Measurements from ENCODE around the gene ECE1. TPM values are rescaled to one million over a fixed set of nuclear protein-coding genes. Genes with fewer than 3 reads are reported as not detected.

ECE1 gene
- total RNA-seq, 1 donor from 2014 or later = 37.2 TPM

- Mint-ChIP-seq H3K36me3 (peaks cover 10% of the 10 kb centered on the region), H3K27ac (no peak overlapping the region), H3K4me1 (ENCODE audit: unreplicated experiment) (peaks cover 11% of the 10 kb centered on the region), H3K27me3 (no peaks in the 10 kb centered on the region), H3K9me3 (no peaks in the 10 kb centered on the region), H3K4me3 (no peak overlapping the region)
- TF ChIP-seq, protein P1, sequence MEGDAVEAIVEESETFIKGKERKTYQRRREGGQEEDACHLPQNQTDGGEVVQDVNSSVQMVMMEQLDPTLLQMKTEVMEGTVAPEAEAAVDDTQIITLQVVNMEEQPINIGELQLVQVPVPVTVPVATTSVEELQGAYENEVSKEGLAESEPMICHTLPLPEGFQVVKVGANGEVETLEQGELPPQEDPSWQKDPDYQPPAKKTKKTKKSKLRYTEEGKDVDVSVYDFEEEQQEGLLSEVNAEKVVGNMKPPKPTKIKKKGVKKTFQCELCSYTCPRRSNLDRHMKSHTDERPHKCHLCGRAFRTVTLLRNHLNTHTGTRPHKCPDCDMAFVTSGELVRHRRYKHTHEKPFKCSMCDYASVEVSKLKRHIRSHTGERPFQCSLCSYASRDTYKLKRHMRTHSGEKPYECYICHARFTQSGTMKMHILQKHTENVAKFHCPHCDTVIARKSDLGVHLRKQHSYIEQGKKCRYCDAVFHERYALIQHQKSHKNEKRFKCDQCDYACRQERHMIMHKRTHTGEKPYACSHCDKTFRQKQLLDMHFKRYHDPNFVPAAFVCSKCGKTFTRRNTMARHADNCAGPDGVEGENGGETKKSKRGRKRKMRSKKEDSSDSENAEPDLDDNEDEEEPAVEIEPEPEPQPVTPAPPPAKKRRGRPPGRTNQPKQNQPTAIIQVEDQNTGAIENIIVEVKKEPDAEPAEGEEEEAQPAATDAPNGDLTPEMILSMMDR (conservative IDR thresholded peaks at IDR 0.05) = no peak
- no peak for DNase-seq (ENCODE audit: extremely low spot score, unreplicated experiment)
These were observed 44.5 kb downstream of the ECE1 start for GRCh38 chr1:21245688-21246229.

DNA sequence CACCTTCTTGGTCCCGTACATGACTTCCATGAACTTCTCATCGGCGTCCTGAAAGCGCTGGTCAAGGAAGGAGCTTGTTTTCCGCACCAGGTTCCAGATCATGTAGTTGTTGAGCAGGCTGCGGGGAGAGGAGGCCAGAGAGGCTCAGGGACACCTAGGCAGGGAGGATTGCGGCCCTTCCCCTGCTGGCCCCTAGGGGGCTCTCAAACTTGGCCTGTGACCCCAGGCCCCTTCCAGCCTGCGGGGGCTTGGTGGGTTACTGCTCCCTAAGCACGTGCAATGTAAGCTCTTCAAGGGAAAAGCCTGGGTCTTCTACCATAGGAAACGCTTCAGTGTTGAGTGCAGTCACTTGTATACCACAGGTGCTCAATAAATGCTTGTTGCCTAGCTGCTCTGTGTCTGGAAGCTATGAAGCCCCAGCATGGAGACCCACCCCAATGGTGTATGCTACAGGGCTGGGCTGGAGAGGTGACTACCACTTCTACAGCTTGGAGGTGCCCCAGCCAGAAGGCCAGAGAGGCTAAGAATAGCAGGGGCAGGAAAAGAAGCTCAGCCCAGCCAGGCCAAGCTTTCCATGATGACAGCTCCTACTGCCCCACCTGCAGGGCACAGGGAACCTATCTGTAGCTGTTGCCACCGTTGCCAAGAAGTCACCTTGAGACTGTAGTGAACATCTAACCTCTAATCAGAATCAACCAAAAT is 45.1 kb downstream of the ECE1 start:
- peaks cover 10% of the 10 kb centered on the region for H3K36me3 Mint-ChIP-seq
- no peak for DNase-seq (ENCODE audit: extremely low spot score, unreplicated experiment)
- H3K9me3 Mint-ChIP-seq = no peaks in the 10 kb centered on the region
- H3K27me3 Mint-ChIP-seq = no peaks in the 10 kb centered on the region
- no peak overlapping the region for H3K4me3 Mint-ChIP-seq
- H3K4me1 Mint-ChIP-seq (ENCODE audit: unreplicated experiment) = peaks cover 11% of the 10 kb centered on the region
- no peak overlapping the region for H3K27ac Mint-ChIP-seq
- TF ChIP-seq, protein P1 (conservative IDR thresholded peaks at IDR 0.05) = peak; percentile 63

GRCh38 chr1:21244154-21244553 is 46.1 kb downstream of the ECE1 start:
- Mint-ChIP-seq H3K27me3 (no peaks in the 10 kb centered on the region), H3K36me3 (peaks cover 10% of the 10 kb centered on the region), H3K9me3 (no peaks in the 10 kb centered on the region), H3K4me1 (ENCODE audit: unreplicated experiment) (peaks cover 11% of the 10 kb centered on the region), H3K4me3 (no peak overlapping the region), H3K27ac (no peak overlapping the region)
- no peak for DNase-seq (ENCODE audit: extremely low spot score, unreplicated experiment)
- TF ChIP-seq, protein P1 (conservative IDR thresholded peaks at IDR 0.05) = no peak

DNA sequence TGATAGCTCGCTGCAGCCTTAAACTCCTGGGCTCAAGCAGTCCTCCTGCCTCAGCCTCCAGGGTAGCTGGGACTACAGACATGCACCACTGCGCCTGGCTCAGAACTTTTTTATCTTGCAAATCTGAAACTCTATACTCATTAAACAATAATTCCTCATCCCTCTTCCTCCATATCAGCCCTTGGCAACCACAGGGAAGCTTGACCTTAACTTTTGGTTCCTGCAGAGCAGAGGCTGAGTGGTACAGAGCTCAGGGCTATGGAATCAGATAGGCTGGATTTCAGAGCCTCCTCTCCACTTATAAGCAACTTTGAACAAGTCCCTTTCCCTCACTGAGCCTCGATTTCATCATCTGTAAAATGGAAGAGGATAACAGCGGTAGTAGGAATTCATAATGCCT is 47.4 kb downstream of the ECE1 start:
- DNase-seq (ENCODE audit: extremely low spot score, unreplicated experiment) = no peak
- H3K27me3 Mint-ChIP-seq = no peaks in the 10 kb centered on the region
- no peak overlapping the region for H3K4me3 Mint-ChIP-seq
- H3K36me3 Mint-ChIP-seq = peaks cover 10% of the 10 kb centered on the region
- peaks cover 9% of the 10 kb centered on the region for H3K4me1 Mint-ChIP-seq (ENCODE audit: unreplicated experiment)
- TF ChIP-seq, protein P1 (conservative IDR thresholded peaks at IDR 0.05) = no peak
- no peak overlapping the region for H3K27ac Mint-ChIP-seq
- H3K9me3 Mint-ChIP-seq = no peaks in the 10 kb centered on the region

GRCh38 chr1:21241771-21242581 is 48.3 kb downstream of the ECE1 start:
- Mint-ChIP-seq H3K4me1 (ENCODE audit: unreplicated experiment) (peaks cover 11% of the 10 kb centered on the region), H3K27ac (no peak overlapping the region), H3K9me3 (no peaks in the 10 kb centered on the region), H3K4me3 (no peak overlapping the region), H3K36me3 (peaks cover 12% of the 10 kb centered on the region), H3K27me3 (no peaks in the 10 kb centered on the region)
- TF ChIP-seq, protein P1 (conservative IDR thresholded peaks at IDR 0.05) = no peak
- no peak for DNase-seq (ENCODE audit: extremely low spot score, unreplicated experiment)

Data from type B pancreatic cell (in vitro differentiated cells).